VCaP (cell line): ENCODE data around the gene SKP1.

Experiments
- H3K27ac ChIP-seq: fragments of 450-650 bp; 2 replicates; pipeline ENCODE4 v1.5.1; 2017
- CTCF ChIP-seq: fragments of 450-650 bp; conservative IDR thresholded peaks from 2 replicates; pipeline ENCODE4 v1.5.1; 2017; ENCODE audit warnings: mild to moderate bottlenecking, moderate library complexity

SKP1 gene

GRCh38 chr5:134116789-134117761 lies 59.7 kb downstream of the SKP1 start:
- TF ChIP-seq CTCF: no peak
- no peak overlapping the region for H3K27ac ChIP-seq

- no peak overlapping the region for H3K27ac ChIP-seq
- TF ChIP-seq CTCF: no peak
Measured at GRCh38 chr5:134116286-134116685, 60.5 kb downstream of the SKP1 start.

GRCh38 chr5:134115806-134116175 lies 61.0 kb downstream of the SKP1 start:
- no peak for TF ChIP-seq CTCF
- H3K27ac ChIP-seq: no peak overlapping the region

GRCh38 chr5:134114886-134115805 lies 61.6 kb downstream of the SKP1 start:
- no peak for TF ChIP-seq CTCF
- H3K27ac ChIP-seq: peak overlapping the region; percentile 23; the same call in 1 of the 2 replicates

- TF ChIP-seq CTCF: no peak
- peak within 1 kb of the TSS; percentile 31; the same call in 1 of the 2 replicates for H3K27ac ChIP-seq
Measured at GRCh38 chr5:134113902-134114875, 62.6 kb downstream of the SKP1 start, which contains the start of gene TCF7. TSS of gene TCF7 (plus strand) at chr5:134114681. CDS start at chr5:134114907, 226 bp downstream.

GRCh38 chr5:134113363-134113889 lies 63.3 kb downstream of the SKP1 start:
- TF ChIP-seq CTCF: no peak
- H3K27ac ChIP-seq: no peak overlapping the region
